NCI-H1417 (cell line): ENCODE data around the gene RPS10.
A peak's percentile ranks its signal among the peaks of the same experiment; 100 is the strongest.

Experiments
- DNase-seq, 3 experiments: peaks; one replicate each; lab custom pipeline; 2025; lab: John Stamatoyannopoulos, UW

The RPS10 gene

GRCh38 chr6:34425498-34426410, at the start of gene RPS10:
RPS10 (minus strand) TSS chr6:34426069; CDS start chr6:34425221, 848 bp downstream.
- peak; percentile 93 to 96 (median 93) for DNase-seq

- peak in 2 of 3 experiments; percentile 33 to 77 for DNase-seq
Observed at GRCh38 chr6:34475238-34475682, 49.4 kb upstream of the RPS10 start.

DNA sequence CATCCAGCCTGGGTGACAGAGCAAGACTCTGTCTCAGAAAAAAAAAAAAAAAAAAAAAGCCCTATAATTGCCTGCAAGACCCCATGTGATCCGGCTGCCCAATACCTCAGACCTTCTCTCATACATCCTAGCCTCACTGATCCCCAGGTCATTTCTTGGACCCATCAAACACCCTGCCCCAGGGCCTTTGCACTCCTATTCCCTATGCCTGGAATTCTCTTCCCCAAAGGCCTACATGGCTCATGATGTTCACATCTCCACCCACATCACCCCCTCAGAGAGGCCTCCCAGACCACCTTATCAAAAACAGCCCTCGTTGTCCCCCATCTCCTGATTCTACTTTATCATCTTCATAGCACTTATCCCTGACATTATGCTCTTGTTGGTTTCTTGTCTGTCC, 48.9 kb upstream of the RPS10 start:
- no peak for DNase-seq

GRCh38 chr6:34473967-34474366, 48.1 kb upstream of the RPS10 start:
- DNase-seq, result no peak

DNA sequence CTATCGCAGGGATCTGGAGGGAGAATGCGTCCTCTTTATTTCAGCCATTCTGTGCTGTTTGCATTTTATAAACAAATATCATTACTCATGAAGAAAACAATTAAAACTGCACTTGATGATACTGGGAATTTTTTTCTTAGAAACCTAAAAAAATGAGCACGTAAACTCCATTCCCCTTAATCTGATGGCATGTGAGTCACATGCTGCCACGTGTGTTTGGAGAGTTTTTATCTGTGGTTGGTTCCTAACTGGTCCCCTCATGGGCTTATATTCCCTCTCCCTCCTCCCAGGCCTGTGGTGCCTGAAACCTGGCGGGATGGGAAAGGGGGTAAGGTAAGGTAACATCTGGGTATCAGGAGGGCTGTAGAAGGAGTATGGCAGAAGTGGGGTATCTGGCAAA, 46.6 kb upstream of the RPS10 start:
- DNase-seq, result no peak

DNA sequence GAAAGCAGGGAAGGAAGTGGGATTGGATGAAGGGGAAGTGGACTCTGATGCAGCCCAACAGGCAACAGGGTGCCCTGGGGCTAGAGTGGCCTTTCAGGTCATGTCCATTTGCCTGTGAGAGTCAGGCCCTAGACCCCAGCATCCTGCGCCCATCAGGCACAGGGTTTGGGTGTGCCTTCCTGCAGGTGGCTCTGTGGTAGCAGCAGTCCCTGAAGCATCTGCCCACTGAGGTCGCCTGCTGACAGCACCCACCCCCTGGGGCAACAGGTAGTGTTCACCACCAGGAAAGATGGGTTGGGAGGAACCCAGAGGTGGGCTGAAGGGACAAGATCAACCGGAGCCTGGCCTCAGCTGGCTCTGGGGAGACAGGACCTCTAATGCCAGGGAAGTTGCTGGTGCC, 43.6 kb upstream of the RPS10 start:
- peak in 2 of 3 experiments; percentile 21 to 31 for DNase-seq

DNA sequence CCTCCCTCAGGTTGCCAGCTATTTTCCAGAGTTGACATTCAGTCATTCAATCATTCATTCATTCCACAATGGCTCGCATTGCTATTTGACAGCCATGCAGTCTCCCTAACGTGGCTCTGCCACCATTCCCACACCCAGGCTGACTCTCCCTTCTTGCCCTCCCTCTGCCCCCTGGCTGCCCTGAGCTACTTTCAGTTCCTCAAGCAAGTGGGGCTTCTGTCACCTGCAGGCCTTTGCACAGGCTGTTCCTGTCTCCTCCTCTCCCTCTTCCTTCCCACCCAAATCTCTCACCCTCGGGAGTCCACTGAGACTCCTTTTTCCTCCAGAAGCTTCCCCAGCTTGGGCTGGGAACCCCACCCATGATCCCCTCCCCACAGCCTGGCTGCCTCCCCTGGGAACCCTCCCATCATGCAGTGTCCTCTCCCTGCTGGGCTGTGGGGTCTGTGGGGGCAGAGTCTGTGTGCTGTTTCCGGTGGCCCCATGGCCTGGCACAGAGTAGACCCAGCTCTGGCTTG, 42.6 kb upstream of the RPS10 start:
- no peak for DNase-seq

DNA sequence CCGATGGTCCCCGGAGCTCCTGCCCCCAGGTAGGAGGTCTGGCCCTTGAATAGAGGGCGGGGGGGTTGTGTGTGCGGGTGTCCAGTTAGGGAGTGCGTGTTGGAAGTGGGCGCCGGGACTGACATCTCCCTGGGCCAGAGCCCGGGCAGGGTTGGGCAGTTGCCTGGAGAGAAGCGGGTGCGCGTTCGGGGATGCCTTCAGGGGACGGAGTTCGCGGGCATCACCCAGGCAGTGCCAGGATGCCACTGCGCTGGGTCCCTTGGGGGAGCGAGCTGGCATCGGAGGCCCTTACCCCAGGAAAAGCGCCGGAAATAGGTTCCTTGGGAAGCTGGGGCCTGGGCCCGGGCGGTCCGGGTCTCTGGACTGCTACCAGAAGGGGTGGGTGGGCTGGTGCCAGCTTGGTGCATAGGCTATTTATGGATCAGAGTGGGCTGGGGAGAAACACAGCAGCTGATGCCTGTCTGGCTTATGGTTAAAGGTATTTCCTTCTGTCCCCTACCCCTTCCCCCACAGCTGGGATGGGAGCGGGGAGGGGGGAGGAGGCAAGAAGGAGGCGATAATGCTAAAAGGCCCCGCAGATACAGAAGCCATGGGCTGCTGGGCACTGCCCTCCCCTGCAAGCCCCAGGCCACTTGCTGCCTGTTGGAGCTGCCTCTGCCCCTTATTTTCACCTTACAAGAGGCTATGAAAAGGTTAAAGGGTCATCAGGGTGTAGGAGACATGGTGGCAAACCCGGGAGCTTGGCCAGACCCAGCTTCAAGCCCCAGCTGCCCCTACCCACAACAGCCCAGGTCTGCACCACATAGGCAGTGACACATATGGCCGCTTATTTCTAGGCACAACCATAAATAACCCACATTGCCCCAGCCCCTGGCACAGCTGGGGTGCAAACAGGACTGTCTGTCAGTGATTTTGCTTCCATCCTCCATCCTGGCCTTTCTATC, 40.6 kb upstream of the RPS10 start:
- DNase-seq, result peak in 2 of 3 experiments; percentile 42 to 47

DNA sequence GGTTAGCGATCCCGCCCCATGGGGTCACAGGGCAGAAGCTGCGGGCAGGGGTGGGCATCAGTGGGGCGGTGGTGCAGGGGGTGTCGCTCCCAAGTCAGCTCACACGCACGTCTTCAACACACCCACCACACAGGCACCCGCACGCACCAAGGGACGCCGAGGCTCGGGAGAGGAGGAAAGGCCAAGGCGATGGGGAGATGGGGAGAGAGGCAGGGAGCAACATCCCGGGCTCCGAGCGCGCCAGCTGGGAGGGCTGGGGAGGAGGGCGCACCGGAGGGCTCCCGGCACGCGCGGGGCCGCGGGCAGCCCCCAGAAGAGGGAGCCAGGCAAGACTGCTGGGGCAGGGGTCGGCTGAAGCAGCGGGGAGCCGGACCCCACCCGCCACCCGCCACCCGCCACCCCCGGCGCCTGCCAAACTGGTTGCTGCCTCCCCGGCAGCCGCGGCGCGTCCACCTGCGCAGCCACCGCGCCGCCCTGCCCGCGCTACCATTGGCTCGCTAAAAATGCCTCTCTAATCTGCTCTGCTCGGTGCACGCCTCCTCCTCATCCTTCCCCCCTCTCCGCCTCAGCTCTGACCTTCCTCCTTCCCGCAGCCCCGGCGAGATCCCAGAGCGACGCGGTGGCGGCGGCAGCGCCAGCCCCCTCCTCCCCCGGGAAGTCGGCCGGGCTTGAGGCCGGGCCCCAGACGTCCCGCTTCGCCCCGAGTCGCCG, 39.8 kb upstream of the RPS10 start, which contains the start of gene PACSIN1:
TSS of gene PACSIN1 (plus strand) at position 546 of the 711 bp plus-strand sequence. CDS start 60,230 bp downstream, outside the sequence.
- DNase-seq, result peak; percentile 30 to 83 (median 77)

GRCh38 chr6:34463849-34464248, 38.0 kb upstream of the RPS10 start:
- no peak for DNase-seq

- DNase-seq, result no peak
Observed at GRCh38 chr6:34463299-34463698, 37.4 kb upstream of the RPS10 start.

- DNase-seq, result peak in 2 of 3 experiments; percentile 79 to 87
Observed at GRCh38 chr6:34462551-34462971, 36.7 kb upstream of the RPS10 start.

- DNase-seq, result no peak
Observed at GRCh38 chr6:34462010-34462409, 36.1 kb upstream of the RPS10 start.

- no peak for DNase-seq
Observed at GRCh38 chr6:34460796-34461507, 35.1 kb upstream of the RPS10 start.

DNA sequence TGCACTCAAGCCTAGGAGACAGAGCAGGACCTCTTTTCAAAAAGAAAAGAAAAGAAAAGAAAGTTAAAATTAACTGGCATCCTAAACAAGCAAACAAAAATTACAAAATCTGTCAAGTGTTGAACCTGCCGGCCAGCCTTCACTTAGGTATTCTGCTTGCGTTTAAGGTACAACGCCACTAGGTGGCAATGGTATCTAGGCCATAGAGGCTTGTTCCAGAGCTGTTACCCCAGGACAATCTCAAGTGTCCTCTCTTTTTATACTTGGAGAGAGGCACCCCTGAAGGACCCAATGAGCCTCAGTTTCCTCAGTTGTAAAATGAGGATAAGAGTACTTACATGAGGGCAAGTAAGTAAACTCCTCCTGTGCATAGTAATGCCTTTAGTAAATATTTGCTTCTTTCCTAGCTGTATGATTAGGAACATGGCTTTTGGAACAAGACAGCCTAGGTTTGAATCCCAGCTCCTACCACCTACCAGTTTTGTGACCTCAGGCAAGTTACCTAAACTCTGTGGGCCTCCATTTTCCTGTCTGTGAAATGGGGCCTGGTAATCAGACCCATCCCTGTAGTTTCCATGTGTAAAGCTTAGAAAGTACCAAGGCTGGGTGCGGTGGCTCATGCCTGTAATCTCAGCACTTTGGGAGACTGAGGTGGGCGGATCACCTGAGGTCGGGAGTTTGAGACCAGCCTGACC, 34.2 kb upstream of the RPS10 start:
- peak; percentile 23 to 65 (median 30) for DNase-seq

GRCh38 chr6:34457742-34458735, 32.2 kb upstream of the RPS10 start:
- no peak for DNase-seq

DNA sequence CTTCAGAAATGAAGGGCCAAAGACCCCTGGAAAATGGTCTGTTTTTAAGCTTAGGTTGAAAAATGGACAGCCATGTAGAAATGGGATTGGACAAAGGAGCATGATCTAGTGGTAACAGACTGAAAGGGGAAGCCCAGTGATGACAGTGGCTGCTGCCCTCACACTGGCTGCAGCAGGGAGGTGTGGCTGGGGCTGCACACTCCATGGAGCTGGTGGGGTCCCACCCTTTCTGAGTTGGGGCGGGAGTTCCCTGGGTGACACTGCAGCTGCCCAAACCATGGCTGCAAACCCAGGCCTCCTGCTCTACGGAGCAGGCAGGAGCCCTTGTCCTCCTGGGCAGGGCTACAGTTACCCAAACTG, 31.5 kb upstream of the RPS10 start:
- DNase-seq, result no peak

GRCh38 chr6:34455831-34456230, 30.0 kb upstream of the RPS10 start:
- DNase-seq, result peak in 1 of 3 experiments; percentile 4

- DNase-seq, result no peak
Observed at GRCh38 chr6:34451192-34451591, 25.3 kb upstream of the RPS10 start.
